GM18499 (cell line): ENCODE data around the gene PPP4R4.
"Not testable (repeated sequence)": the region's sequence is repeated elsewhere in the genome, so short reads cannot be mapped to it uniquely, and the experiment has no call there.

ENCODE experiments used
- ATAC-seq: cut with Tn5 transposase; IDR thresholded peaks from one replicate; pipeline ENCODE4 v1.9.1; 2021; ENCODE audit warnings: moderate number of reproducible peaks; ENCODE audit not compliant: insufficient read depth, unreplicated experiment

The PPP4R4 gene

DNA sequence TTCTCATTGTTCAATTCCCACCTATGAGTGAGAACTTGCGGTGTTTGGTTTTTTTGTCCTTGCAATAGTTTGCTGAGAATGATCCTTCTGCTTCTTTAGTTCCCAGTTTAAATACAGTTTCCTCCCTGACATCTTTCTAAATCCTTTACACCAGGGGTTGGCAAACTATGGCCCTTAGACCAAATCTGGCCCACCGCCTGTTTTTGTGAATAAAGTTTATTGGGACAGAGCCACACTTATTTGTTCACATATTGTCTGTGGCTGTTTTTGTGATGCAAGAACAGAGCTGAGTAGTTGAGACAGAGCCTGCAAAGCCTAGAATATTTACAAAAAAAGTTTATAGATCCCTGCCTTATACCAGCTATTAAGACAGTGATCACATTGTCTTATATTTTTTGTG, 65.3 kb downstream of the PPP4R4 start:
- ATAC-seq, result no peak

DNA sequence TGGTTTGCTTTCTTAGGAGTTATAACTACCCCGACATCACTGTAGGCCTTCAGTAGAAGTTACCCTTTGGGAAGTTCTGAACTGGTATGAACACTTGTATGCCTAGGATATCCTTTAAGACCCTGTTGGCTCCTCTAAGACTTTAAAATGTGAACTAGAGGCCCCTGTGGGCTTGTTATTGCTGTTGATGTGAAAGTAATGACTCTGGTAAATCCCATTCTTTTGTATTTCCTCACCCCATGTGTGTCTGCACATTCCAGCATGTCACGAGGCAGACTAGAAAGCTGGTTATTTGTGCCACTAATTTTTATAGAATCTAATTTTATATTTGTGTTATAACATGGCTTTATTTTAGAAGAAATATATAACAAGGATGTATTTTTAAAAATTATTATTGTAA, 70.1 kb downstream of the PPP4R4 start:
- no peak for ATAC-seq

DNA sequence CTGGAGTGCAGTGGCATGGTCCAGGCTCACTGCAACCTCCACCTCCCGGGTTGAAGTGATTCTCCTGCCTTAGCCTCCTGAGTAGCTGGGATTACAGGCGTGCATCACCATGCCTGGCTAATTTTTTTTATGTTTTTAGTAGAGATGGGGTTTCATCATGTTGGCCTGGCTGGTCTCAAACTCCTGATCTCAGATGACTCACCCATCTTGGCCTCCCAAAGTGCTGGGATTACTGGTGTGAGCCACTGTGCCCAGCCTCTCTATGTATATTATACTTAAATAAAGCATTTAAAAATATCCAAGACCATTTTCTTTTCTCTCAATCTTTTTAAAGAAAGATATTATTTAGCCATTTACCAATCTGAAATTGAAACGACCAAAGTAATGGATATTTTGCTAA, 90.1 kb downstream of the PPP4R4 start:
- ATAC-seq, result not testable (repeated sequence)

DNA sequence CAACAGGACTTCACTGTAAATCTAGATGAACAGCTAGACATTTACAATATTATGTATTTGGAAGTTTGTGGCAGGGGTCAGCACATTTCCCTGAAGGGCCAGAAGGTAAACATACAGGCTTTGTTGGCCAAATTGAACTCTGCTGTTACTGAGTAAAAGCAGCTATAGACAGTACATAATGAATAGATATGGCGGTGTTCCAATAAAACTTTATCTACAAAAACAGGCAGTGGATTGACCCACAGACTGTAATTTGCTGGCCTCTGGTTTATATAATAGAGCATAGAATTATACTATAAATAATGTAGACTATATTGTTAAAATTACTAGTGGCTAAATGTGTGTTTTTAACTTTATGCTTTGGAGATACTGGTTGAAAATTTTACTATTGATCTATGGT, 93.2 kb downstream of the PPP4R4 start:
- no peak for ATAC-seq

DNA sequence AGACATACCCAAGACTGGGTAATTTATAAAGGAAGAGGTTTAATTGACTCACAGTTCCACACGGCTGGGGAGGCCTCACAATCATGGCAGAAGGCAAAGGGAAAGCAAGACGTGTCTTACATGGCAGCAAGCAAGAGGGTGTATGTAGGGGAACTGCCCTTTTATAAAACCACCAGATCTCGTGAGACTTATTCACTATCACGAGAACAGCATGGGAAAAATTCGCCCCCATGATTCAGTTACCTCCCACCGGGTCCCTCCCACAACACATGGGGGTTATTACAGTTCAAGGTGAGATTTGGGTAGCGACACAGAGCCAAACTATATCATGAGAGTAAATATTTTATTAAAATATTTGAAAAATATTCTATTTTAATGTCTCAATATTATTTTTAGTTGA, 94.5 kb downstream of the PPP4R4 start:
- ATAC-seq, result not testable (repeated sequence)

DNA sequence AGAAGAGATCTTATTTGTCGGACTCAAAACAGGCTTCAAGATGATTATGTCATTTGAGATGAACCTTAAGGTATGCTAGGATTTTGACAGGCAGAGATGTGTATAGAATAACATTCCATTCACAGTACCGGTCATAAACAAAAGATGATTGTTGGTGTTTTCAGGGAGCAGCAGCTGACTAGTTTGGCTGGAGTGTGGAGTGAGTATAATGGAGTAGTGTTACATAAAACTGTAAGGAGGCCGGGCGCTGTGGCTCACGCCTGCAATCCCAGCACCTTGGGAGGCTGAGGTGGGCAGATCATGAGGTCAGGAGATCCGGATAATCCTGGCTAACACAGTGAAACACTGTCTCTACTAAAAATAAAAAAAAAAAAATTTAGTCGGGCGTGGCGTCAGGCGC, 95.0 kb downstream of the PPP4R4 start:
- no peak for ATAC-seq

DNA sequence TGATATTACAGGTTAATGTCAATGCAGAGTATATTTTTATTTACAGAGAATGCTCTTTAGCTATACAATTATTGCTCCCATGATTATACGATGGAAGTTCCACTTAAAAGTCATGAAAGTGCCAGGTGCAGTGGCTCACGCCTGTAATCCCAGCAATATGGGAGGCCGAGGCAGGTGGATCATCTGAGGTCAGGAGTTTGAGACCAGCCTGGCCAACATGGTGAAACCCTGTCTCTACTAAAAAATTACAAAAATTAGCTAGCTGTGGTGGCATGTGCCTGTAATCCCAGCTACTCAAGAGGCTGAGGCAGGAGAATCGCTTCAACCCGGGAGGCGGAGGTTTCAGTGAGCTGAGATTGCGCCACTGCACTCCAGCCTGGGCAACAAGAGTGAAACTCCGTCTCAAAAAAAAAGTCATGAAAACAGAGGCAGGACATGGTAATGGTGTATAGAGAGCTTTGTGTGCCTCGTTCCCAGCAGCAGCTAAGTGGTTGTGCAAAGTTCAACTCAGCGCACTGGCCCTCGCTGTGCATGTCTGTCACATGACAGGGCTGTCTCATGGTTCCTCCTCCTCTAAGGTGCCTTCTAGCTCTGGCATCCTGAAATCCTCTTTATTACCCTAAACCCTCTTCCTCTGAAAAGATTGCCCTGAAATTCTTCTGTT, 102.9 kb downstream of the PPP4R4 start:
- ATAC-seq, result not testable (repeated sequence)

DNA sequence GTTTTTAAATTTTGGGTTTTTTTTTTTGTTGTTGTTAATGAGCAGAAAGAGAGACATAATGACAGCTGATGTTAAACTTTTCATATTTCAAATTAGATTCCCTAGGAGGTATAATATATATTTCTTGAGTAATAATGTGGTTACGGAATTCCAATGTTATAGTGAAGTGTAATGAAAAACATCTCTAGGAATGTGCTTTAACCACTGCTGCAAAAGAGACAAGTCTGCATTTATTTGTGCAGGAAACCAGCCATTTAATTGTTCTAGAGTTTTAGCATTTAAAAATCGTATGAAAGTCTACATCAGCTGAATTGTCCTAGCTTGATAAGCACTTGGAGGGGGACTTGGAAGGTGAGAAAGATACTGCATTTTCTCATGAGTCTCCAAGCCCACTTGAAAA, 104.6 kb downstream of the PPP4R4 start:
- ATAC-seq, result no peak

DNA sequence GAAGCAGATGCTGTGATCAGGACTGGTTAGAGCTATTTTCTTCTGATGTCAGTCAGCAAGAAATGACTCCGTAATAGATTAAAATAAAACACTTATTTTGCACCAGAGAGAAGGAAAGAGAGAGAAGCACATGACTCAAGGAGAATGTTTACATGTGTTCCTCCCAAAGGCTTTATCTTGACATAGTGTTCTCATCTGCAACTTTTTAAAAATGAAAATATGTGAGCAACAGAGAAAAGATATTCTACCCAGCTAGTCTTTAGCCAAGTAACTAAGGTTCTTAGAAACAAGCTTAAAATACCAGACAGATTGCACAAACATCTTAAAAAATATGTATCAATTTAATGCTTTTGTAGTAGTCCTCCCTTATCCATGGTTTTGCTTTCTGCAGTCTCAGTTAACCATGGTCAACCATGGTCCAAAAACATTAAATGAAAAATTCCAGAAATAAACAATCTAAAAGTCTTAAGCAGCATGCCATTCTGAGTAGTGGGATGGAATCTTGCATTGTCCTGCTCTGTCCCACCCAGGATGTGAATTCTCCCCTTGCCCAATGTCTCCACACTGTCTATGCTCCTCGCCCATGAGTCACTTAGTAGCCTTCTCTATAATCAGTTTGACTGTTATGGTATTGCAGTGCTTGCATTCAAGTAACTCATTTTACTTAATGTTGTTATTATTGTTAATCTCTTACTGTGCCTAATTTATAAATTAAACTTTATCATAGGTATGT, 109.0 kb downstream of the PPP4R4 start:
- ATAC-seq, result no peak

DNA sequence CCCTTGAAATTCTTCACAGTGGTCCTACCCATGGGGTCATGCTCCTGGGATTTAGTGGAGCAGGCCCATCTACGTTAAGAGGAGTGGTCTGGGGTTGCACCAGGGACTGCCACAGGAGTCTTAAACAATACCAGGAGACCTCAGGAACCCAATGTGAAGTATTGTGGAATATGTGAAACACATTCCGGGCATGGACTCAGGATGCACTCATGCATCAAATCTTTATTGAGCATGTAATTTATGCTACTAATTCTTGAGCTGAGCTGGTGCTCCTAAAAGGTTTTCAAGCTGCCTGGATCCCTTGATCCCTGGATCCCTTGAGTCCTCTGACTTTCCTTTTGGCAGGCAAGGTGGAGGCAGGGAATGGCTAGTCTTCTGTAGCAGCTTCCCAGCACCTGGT, 110.1 kb downstream of the PPP4R4 start:
- ATAC-seq, result no peak

DNA sequence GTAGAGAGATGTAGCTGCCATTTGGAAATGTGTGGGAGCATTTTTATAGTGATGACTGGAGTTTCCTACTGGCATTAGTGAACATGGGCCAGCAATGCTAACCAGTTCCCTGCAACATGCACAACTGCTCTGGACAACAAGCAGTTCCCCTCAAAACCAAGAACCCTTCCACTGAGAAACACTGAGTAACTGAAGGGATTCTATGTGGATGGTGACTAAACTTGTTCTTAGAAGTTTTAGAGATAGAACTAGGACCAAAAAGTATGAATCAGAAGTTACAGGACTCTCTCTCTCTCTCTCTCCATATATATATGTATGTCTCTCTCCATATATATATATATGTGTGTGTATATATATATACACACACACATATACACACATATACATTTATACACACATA, 111.0 kb downstream of the PPP4R4 start:
- no peak for ATAC-seq

DNA sequence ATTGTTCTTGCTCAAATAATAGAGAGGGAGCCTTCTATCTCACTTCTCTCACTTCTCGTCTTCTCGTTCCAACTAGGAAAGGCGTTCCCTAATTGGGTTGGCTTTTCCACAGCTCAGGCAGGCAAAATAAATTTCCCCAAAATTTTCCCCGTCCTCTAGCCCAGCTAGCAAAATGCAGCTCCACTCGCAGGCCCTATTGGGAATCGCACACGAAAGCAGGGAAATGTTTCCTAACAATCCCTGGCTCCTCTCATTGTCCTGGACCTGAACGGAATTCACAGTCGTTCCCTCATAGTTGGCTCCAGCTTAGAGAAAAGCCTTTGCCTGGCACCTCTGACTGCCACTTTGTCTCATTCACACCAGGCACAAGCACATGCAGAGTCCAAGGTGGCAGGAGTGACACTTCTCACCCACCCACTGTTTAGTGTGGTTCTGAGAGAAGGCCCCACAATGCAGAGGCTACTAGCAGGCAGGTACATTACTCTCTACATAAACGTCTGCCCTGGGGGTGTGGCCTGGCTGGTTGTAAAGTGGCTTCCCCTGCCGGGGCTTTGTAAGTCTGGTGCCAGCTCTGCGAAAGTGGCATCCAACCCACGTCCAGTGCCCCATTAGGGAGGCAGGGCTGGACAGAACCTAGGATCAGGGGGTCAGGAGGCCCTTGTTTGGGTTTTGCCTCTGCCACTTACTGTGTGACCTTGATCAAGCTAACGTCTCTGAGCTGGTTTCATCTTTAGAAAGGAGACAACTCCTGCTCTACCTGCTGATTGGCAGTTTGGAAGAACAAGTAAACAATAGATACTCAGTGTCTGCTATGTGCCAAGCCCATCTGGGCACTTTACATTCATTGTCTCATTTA, 114.7 kb downstream of the PPP4R4 start:
- ATAC-seq, result no peak

DNA sequence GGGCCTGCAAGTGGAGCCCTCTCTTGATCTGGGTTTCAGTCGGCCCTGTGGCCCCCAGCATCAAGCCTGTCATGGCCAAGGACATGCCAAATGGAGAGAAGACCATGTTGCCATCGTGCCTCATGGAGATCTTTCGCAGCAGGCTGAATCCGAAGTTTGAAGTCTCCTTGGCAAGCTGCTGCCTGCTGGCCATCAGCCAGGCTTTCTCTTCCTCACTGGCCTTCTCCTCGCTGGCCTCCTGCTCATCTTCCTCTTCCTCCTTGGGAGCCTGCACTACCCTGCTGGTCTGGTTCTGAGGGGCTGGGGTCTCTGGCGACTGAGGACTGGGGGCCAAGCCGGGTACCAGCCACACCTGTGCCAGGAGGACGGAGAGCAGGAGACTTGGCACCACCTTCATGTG, 116.1 kb downstream of the PPP4R4 start:
- no peak for ATAC-seq

DNA sequence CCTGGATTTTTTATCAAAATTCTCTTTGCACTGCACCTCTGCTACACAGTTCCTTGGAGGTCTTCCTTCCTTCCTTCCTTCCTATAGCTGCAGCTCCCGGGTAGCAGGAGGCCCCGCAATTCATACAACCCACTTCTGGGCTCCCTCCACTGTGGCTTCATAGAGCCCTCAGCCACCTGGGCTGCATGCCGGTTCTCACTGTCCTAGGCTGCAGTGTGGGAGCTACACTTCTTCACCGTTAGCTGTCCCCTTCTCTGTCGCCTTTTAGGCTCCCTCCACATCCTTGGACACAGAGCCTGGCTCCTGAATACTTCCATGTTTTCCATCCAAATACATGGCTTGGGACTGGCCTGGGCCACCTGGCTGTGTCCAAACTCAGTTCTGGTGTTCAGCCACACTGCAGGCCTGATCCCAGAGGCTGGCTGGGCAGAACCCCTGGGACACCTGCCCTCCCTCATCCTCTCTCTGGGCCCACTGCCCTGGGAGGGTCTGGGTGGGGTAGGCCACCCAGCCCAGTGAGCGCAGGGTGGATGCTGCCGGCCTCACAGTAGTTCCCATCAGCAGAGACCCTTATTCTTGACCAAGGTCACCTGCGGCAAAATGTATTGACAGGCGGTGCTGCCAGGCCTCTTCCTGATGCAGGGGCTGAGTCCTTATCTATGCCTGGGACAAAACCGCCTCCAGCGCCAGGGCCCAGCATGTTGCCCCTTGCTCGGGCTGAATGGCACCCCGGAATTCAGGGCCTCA, 117.2 kb downstream of the PPP4R4 start:
- ATAC-seq, result no peak

DNA sequence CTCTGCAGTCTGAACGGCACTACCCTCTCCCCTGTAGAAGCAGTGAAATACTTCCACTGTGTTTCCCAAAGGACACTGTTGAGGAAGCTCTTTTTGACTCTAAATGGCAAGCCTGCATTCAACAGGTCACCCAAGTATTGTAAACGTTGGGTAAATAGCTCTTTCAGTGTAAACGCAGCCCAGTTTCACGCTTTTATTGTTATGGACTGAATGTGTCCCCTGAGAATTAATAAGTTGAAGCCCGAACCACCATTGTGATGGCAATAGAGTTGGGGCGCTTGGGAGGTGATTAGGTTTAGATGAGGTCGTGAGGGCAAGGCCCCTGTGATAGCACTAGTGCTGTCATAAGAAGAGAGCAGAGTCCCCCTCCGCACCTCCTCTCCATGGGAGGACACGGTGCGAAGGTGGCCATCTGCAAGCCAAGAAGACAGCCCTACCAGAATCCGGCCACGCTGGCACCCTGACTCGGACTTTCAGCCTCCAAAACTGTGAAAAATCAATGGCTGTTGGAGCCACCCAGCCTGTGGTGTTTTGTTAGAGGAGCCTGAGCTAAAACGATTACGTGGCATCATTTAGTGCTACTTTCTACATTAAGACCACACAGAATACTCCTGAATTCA, 117.9 kb downstream of the PPP4R4 start:
- no peak for ATAC-seq

DNA sequence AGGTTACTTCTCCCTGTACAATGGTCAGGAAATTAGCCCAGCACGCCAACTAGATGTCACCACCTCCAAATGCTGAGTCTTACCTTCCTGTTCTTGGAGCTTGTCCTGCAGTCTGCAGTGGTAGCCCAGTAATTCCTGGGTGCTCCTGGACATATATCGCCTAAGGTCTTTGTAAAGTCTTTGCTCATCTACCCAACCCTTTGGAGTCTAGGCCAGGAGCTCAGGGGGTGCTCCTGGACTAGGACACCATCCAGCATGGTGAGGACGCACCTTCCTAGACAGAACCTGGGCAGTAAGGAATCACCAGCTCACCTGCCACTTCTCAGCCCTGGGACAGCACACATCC, 118.4 kb downstream of the PPP4R4 start:
- no peak for ATAC-seq

DNA sequence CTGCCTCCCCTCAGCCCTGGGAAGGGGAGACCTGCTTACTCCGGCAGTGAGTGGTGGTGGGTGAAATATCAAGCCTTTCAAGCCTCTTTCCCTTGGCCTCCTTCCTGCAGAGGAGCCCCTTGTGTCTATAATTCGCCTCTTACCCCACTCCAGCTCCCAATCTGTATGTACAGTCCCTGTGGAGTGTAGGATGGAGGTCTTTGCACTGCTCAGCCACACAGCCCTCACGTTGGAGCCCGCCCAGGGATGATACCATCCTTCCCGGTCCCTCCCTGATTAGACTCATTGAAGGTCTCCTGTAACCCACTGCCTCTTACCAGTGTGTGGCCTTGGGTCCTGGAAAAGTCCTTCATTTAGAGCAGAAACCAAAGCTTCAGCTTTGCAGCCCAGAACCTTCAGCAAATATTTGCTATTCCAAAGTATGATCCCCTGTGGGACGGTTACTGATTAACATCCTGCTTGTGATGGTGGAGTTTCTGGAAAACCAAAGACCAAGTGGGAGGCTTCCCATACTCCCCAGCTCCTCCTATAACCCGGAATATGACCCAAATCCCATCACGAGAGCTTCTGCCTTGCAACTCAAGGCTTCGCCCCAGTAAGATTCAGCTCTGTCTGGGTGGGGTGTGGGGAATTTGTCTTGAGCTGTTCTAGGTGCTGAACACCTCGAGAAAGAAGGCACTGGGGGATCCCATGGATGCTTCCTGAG, 118.9 kb downstream of the PPP4R4 start, which contains the start of gene SERPINA10:
SERPINA10 (minus strand) TSS at position 397 of the 706 bp plus-strand sequence. CDS start 2,675 bp downstream, outside the sequence.
- no peak for ATAC-seq

DNA sequence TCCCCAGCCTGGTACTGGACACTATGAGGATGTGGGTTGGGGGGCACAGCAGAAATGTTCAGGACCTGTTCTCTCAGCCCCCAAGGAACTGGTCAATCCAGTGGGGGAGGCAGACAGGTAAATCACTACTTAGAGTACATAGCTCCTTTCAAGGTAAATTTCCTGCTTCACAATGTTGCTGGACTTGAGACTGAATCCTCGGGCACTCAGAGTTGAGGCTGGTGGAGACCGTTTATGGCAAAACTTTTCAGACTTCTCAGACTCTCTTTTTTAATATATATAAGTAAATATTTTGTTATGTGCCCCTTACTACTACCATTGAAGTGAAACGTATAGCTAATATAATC, 119.4 kb downstream of the PPP4R4 start:
- ATAC-seq, result no peak

DNA sequence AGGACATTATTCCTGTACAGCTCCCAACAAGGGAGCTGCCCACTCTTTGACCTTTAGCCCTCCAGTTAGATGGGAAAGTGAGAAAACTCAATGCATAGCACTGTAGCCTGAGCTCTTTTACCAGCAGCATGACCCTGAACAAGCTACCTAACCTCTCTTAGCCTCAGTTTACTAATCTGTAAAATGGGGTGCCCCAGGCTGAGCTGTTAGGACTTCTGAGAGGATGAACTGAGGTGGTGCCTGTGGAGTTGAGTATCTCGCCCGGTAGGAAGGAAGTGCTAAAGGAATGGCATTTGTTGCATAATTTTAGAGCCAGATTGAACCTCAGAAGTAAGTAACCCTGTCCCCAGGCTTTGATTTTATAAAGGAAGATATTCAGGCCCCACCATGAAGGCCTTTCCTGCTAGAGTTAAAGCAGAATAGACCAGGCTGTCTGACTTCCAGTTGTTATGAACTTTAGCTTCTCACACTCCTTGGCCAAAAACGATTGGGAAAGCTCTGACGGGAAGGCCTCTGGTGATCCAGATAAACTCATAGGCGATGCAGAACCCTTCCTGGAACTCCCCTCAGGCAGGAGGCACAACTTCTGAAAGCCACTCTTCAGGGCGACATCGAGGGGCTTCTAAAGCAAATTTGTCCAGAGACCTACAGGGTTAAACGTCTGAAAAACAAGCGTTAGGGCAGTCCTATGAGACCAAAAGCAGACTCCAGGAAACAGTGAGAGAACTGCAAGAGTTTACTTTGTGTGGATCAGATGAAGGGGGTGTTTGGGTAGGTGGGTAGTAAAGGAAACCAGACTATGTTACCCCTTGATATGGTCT, 121.4 kb downstream of the PPP4R4 start:
- no peak for ATAC-seq
